ENCODE results near the gene UBE2D2.
"Not testable (repeated sequence)": the region's sequence is repeated elsewhere in the genome, so short reads cannot be mapped to it uniquely, and the experiment has no call there.

Gene UBE2D2

DNA sequence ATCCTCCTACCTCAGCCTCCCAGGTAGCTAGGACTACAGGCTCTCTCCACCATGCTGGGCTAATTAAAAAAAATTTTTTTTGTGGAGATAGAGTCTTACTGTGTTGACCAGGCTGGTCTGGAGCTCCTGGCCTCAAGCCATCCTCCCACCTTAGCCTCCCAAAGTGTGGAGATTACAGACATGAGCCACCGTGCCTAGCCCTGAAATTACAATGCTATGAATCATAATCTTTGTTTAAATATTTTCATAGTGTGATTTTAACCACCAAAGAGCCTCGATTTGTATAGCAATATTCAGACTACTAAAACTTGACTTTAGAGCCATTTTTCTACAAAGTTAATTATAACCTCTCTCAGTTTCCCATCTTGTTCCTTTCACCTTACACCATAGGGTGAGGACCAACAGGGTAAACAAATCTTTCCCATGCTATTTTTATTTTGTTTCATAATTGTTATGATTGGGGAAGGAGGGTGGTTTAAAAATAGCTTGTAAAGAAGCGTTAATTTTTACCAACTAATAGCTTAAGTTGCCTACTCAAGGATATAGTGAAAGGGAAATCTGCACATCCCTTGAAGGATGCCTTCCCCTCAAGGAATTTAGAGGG is 32.7 kb downstream of the UBE2D2 start:
- in situ Hi-C loops (cut with MboI; ENCODE audit: low sequenced_read_pairs, unreplicated experiment), result no loop called here
- DNase-seq (ENCODE audit: low spot score), result no peak
- TF ChIP-seq, protein P1, sequence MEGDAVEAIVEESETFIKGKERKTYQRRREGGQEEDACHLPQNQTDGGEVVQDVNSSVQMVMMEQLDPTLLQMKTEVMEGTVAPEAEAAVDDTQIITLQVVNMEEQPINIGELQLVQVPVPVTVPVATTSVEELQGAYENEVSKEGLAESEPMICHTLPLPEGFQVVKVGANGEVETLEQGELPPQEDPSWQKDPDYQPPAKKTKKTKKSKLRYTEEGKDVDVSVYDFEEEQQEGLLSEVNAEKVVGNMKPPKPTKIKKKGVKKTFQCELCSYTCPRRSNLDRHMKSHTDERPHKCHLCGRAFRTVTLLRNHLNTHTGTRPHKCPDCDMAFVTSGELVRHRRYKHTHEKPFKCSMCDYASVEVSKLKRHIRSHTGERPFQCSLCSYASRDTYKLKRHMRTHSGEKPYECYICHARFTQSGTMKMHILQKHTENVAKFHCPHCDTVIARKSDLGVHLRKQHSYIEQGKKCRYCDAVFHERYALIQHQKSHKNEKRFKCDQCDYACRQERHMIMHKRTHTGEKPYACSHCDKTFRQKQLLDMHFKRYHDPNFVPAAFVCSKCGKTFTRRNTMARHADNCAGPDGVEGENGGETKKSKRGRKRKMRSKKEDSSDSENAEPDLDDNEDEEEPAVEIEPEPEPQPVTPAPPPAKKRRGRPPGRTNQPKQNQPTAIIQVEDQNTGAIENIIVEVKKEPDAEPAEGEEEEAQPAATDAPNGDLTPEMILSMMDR (IDR thresholded peaks at IDR 0.05; ENCODE audit: borderline replicate concordance, control extremely low read depth, extremely low read depth, insufficient read depth, missing control alignments), result no peak

DNA sequence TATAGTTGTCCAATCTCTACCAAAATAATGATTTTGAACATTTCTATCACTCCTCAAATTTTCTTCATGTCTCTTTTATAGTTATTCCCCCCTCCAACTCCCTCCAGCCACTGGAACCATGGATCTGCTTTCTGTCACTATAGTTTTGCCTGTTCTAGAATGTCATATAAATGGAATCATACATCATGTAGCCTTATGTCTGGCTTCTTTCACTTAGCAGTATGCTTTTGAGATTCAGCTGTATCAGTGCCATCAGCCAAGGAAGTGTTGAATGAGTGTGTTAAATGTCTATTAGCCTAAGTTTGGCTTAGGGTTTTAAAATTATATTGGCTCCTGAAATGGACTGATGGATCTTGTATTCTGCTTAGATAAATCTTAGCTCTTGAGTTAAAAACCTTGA is 36.0 kb downstream of the UBE2D2 start:
- no peak for DNase-seq (ENCODE audit: low spot score)
- in situ Hi-C loops (cut with MboI; ENCODE audit: low sequenced_read_pairs, unreplicated experiment), result no loop called here
- TF ChIP-seq, protein P1 (IDR thresholded peaks at IDR 0.05; ENCODE audit: borderline replicate concordance, control extremely low read depth, extremely low read depth, insufficient read depth, missing control alignments), result no peak

DNA sequence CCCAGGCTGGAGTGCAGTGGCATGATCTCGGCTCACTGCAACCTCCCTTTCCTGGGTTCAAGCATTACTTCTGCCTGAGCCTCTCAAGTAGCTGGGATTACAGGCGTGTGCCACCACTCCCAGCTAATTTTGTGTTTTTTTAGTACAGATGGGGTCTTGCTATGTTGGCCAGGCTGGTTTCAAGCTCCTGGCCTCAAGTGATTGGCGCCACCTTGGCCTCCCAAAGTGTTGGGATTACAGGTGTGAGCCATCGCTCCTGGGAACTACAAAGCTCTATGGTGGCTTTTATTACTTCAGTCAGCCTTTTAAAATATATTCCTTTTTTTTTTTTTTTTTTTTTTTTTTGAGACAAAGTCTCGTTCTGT is 37.4 kb downstream of the UBE2D2 start:
- in situ Hi-C loops (cut with MboI; ENCODE audit: low sequenced_read_pairs, unreplicated experiment); DNase-seq (ENCODE audit: low spot score): not testable (repeated sequence)

DNA sequence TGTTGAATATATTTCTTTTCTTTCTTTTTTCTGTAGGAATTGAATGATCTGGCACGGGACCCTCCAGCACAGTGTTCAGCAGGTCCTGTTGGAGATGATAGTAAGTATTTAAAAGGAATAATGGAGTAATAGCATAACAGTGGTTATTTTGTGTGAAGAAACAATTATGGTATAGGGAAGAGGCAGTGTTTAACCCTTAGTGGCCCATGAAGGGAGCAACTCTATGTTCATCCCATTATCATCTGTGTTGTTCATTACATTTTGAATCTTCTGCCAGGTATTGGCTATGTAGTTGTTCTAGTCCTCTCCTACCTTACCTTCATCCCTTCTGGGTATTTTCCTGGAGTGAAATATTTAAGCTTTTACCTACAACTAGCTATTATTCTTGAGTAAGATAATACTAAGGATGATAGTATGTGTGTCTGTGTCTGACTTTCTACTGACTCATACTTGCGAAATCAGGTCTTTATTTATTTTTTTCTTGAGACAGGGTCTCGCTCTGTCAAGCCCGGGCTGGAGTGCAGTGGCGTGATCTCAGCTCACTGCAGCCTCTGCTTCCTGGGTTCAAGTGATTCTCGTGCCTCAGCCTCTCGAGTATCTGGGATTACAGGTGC is 39.3 kb downstream of the UBE2D2 start:
- TF ChIP-seq, protein P1 (IDR thresholded peaks at IDR 0.05; ENCODE audit: borderline replicate concordance, control extremely low read depth, extremely low read depth, insufficient read depth, missing control alignments), result no peak
- in situ Hi-C loops (cut with MboI; ENCODE audit: low sequenced_read_pairs, unreplicated experiment), result no loop called here
- DNase-seq (ENCODE audit: low spot score), result no peak

DNA sequence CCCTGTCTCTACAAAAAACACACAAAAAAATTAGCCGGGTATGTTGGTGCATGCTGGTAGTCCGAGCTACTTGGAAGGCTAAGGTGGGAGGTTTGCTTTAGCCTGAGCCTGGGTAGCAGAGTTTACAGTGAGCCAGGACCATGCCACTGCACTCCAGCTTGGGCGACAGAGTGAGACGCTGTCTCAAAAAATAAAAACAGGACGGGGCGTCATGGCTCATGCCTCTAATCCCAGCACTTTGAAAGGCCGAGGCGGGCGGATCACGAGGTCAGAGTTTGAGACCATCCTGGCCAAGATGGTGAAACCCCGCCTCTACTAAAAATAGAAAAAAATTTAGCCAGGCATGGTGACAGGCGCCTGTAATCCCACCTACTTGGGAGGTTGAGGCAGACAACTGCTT is 40.3 kb downstream of the UBE2D2 start:
- TF ChIP-seq, protein P1 (IDR thresholded peaks at IDR 0.05; ENCODE audit: borderline replicate concordance, control extremely low read depth, extremely low read depth, insufficient read depth, missing control alignments), result no peak
- in situ Hi-C loops (cut with MboI; ENCODE audit: low sequenced_read_pairs, unreplicated experiment), result no loop called here
- DNase-seq (ENCODE audit: low spot score), result no peak

DNA sequence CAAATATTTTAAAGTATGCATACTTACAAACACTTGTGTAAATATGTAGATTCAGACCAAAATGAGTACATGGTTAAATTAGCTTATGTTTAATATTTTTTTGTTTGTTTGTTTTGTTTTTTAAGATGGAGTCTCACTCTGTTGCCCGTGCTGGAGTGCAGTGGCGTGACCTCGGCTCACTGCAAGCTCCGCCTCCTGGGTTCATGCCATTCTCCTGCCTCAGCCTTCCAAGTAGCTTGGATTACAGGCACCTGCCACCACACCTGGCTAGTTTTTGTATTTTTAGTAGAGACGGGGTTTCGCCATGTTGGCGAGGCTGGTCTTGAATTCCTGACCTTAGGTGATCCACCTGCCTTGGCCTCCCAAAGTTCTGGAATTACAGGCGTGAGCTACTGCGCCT is 40.8 kb downstream of the UBE2D2 start:
- DNase-seq (ENCODE audit: low spot score); in situ Hi-C loops (cut with MboI; ENCODE audit: low sequenced_read_pairs, unreplicated experiment): not testable (repeated sequence)

DNA sequence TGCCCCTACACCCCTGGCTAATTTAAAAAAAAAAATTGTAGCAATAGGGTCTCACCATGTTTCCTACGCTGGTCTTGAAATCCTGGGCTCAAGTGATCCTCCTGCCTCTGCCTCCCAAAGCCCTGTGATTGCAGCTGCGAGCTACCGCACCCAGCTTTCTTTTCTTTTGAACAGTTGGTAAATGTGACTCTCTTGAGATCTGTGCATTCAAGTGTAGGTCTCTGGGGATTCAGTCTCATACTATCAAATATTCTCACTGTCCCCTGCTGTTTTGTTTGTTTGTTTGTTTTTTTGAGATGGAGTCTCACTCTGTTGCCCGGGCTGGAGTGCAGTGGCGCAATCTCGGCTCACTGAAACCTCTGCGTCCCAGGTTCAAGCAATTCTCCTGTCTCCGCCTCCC is 44.7 kb downstream of the UBE2D2 start:
- TF ChIP-seq, protein P1 (IDR thresholded peaks at IDR 0.05; ENCODE audit: borderline replicate concordance, control extremely low read depth, extremely low read depth, insufficient read depth, missing control alignments), result no peak
- in situ Hi-C loops (cut with MboI; ENCODE audit: low sequenced_read_pairs, unreplicated experiment), result no loop called here
- no peak for DNase-seq (ENCODE audit: low spot score)

Measured in GM13976 (cell line).